Measurements from ENCODE around the gene LYZL4.

Gene LYZL4

GRCh38 chr3:42371776-42372175 is 38.6 kb downstream of the LYZL4 start:
- DNase-seq (ENCODE audit: low spot score): no peak

- no peak for DNase-seq (ENCODE audit: low spot score)
Observed at GRCh38 chr3:42369832-42370231, 40.6 kb downstream of the LYZL4 start.

GRCh38 chr3:42369304-42369703 is 41.1 kb downstream of the LYZL4 start:
- DNase-seq (ENCODE audit: low spot score): peak; percentile 76

- DNase-seq (ENCODE audit: low spot score): no peak
Observed at GRCh38 chr3:42368861-42369260, 41.5 kb downstream of the LYZL4 start.

- no peak for DNase-seq (ENCODE audit: low spot score)
Observed at GRCh38 chr3:42367903-42368302, 42.5 kb downstream of the LYZL4 start.

GRCh38 chr3:42366550-42366949 is 43.9 kb downstream of the LYZL4 start:
- no peak for DNase-seq (ENCODE audit: low spot score)

GRCh38 chr3:42357335-42357734 is 53.1 kb downstream of the LYZL4 start:
- DNase-seq (ENCODE audit: low spot score): no peak

GRCh38 chr3:42355612-42356011 is 54.8 kb downstream of the LYZL4 start:
- DNase-seq (ENCODE audit: low spot score): no peak

- DNase-seq (ENCODE audit: low spot score): no peak
Observed at GRCh38 chr3:42353631-42354030, 56.8 kb downstream of the LYZL4 start.

GRCh38 chr3:42351207-42351606 is 59.2 kb downstream of the LYZL4 start:
- DNase-seq (ENCODE audit: low spot score): no peak

GRCh38 chr3:42349765-42350594 is 60.4 kb downstream of the LYZL4 start:
- no peak for DNase-seq (ENCODE audit: low spot score)

GRCh38 chr3:42347928-42348327 is 62.5 kb downstream of the LYZL4 start:
- DNase-seq (ENCODE audit: low spot score): no peak

Measured in left forelimb (tissue), 1 donor.